Activated CD4-positive, alpha-beta T cell treated with anti-CD3 and anti-CD28 coated beads, Interleukin-2, amount 50 U/mL, for 1 hour (primary cell): ENCODE results near the gene ANKRD13B.

Experiments used
- DNase-seq: peaks from one replicate; pipeline ENCODE4 v3.0.0-alpha.2; 2020

The ANKRD13B gene

GRCh38 chr17:29583324-29584248 lies 9.3 kb upstream of the ANKRD13B start:
- DNase-seq: no peak

DNA sequence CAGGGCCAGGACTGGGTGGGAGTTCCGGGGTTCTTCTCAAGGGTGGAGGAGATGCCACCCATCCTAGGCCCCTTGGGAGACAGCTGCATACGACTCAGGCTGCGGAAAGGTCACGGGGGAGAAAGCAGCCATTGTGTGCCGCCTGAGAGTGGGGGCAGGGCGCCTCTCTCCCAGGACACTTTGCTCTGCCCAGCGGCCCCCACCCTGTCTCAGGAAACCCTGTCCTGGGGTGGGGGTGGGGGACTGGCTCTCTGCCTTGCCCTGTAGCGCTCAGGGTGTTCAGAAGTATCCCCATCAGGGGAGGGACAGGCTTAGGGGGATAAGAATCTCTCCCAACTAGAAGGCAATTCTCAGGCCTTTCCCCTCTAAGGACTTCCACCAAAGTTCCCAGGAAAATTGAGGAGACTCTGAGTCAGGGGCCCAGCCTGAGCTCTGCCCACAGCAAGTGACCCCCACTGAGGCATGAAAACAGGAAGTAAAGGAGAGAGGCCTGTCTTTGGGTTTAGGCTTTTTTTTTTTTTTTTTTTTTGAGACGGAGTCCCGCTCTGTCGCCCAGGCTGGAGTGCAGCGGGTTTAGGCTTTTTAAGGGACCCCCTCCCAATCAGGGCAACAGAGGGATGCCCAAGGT lies 8.4 kb upstream of the ANKRD13B start:
- DNase-seq: no peak

DNA sequence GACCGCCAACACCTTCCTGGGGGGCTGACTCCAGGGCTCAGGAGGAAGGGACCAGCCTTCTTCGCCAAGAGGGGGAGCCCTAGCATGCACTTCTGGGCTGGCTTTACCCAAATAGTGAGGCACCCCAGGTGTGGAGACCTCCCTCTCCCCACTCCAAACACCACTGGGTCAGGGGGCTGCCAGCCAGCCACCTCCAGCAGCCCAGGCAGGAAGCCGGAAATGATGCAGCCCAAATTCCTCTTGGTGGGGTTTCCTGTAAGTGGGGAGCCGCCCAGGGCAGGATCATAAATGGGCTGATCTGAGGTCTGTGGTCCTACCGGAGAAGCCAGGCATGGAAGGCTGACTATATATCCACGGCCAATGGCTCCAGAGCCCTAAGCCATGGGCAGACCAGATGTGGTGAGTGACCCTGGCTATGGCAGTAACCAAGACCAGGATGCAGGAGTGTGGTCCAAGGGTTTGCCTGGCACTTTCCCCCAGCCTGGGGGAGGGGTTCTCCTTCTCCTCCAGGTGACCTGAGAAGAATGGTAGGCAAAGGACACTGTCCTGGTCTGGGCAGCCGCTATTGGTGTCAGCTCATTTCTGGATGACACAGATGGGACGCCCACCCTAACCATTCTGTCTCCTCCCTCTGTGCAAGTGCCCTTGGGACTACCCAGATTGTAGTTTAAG lies 7.7 kb upstream of the ANKRD13B start:
- no peak for DNase-seq

- no peak for DNase-seq
Measured at GRCh38 chr17:29586676-29587469, 6.1 kb upstream of the ANKRD13B start.

- no peak for DNase-seq
Measured at GRCh38 chr17:29587591-29587990, 5.3 kb upstream of the ANKRD13B start.

DNA sequence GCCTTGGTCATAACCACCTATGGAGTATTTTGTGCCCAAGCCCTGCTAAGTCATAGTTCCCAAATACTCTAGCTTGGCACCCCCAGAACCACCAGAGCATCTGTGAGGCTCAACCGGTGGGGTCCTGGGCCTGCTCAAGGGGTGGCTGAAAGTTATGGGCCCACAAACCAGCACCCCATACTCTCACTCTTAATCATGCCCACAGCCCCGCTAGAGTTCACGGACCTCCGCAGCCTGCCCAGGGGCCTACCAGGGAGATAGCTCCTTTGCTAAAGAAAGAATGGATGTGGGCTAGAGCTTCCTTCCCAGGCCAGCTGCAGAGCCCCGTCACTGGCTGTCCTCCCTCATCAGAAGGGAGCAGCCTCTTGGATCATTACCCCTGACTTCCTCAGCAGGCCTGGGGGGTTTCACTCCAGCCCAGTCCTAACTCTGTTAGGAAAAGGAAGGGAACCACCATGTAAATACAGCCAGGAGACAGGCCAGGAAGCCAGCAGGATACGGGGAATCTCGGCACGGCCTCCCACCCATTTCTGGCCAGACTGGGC lies 4.8 kb upstream of the ANKRD13B start:
- no peak for DNase-seq

GRCh38 chr17:29588562-29589411 lies 4.1 kb upstream of the ANKRD13B start:
- no peak for DNase-seq

DNA sequence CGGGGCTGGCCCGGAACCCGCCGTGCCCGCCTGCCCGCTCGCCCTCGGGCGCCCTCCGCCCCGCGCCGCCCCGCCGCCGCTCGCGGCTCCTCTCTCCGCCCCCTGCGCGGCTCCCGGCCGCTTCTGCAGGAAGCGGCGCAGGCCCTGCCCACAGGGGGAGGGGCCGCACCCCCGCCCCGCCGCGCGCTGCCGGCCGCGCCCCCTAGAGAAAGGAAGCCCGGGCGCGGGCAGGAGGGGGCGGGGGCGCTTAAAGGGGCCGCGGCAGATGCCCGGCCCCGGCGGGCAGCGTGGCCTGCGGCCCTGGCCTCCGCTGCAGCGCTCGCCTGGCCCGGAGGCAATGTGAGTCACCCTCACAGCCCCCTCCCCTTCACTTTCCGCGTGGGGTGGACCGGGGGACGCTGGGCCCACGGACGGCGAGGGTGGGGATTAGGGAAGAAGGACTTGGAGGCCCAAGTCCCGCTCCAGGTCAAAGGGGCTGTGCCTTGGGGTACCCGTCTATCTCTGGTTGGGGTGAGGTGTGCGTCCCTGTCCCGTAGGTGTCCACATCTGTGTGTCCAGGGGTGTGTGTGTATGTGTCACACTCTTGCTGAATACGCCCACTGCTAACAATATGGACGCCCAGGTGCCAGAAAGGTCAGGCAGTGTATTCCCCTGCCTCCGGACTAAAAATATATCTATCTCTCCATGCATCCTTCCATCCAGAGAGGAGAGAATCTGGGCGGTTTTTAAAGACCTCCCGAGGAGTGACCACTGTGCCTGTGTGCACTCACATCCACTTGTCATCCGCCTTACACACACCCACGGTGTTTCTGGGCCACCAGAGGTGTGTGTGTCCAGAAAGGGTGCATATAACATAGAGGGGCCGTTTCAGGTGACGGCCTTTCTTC lies 3.2 kb upstream of the ANKRD13B start, which contains the start of gene GIT1:
GIT1 (minus strand) TSS at position 125 of the 887 bp plus-strand sequence. CDS start 270 bp downstream, outside the sequence.
- peak; percentile 76 for DNase-seq

- no peak for DNase-seq
Measured at GRCh38 chr17:29590411-29591145, 2.4 kb upstream of the ANKRD13B start.

DNA sequence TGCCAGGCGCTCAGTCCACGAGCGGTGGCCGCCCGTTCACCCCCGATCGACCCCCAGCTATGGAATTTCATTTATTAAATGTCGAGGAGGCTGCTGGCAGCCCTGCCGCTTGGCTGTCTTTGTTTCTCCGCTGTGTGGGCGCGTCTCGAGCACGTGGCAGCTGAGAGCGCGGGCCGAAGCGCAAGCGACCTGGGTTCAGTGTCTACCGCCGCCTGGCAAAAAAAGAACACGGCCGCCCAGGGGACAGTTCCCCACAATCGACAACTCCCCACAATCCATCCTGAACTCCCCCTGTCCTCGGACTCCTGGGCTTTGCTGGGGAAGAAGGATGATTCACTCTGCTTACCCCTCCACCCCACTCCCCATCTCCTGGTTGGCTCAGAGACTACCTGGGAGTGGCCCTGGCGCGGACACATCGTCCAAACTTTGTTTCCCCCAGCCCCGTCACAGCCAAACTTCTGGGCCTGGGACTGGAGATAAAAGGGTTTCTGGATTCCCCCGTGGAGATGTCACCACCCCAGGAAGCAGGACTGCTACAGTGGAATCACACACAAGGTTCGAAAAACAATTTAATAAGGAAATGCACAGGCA lies 1.7 kb upstream of the ANKRD13B start:
- no peak for DNase-seq

- DNase-seq: peak; percentile 74
Measured at GRCh38 chr17:29591737-29592608, 959 bp upstream of the ANKRD13B start.

DNA sequence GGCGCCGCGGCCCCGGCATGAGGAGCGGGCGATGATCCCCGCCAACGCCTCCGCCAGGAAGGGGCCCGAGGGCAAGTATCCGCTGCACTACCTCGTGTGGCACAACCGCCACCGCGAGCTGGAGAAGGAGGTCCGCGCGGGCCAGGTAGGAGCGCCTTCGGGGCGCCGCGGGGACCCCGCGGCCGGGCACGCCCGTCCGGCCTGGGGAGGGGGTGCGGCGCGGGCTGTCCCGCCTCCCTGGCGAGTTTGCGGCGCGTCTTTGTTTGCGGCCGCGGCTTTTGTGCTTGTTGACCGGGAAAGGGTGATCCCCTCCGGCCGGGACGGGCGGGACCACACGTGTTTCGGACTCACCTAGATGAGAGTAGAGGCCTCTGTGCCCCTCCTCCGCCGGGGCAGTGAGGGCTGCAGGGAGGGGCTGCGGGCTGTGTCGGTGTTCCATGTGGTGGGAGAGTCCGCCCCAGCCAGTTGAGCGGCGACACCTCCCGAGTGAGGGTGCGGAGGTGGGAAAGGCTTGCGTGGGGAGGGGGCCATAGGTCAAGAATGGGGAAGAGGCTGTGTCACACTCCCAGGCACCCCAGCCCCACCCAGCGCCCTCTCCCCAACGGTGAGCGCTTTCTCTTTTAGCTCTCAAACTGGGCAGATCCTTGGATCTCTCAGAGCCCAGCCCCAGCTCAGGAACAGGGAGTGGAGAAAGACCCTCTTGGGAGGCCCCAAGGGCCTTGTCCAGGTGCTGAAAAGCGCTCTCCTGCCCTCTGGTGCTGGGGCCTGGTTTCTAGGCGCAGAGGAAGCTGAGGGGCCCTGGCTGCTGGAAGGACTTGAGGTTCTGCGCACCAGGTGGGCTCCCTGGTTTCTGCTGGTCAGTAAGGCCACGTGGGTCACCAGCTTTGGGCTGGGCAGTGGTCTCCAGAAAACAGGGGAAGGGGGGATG lies 923 bp downstream of the ANKRD13B start:
- no peak for DNase-seq

DNA sequence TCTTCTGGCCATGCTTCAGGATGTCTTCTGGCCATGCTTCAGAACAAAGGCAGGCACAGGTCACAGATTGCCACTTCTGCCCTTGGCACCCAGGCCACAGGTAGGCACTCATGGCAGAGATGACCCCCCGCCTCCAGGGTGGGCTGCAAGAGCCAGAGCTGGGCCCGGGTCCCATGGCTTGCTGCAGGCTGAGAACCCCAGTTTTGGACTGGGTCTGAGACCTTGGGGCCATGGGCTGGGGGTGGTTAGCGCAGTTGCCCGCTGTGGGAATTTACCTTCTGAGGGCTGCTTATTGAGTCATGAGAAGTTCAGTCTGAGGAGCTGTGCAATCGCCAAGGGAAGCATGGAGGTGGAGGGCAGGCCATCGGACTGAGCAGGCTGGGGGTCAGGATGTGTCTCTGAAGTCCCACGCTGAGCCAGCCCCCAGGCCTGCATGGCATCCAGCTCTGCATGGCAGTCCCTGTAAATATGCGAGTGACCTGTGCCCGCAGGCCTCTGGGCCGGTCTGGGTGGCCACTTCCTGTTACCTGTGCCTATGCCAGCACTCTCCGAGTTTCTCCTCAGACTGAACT lies 1.7 kb downstream of the ANKRD13B start:
- DNase-seq: no peak

GRCh38 chr17:29595107-29595942 lies 2.4 kb downstream of the ANKRD13B start:
- DNase-seq: no peak

DNA sequence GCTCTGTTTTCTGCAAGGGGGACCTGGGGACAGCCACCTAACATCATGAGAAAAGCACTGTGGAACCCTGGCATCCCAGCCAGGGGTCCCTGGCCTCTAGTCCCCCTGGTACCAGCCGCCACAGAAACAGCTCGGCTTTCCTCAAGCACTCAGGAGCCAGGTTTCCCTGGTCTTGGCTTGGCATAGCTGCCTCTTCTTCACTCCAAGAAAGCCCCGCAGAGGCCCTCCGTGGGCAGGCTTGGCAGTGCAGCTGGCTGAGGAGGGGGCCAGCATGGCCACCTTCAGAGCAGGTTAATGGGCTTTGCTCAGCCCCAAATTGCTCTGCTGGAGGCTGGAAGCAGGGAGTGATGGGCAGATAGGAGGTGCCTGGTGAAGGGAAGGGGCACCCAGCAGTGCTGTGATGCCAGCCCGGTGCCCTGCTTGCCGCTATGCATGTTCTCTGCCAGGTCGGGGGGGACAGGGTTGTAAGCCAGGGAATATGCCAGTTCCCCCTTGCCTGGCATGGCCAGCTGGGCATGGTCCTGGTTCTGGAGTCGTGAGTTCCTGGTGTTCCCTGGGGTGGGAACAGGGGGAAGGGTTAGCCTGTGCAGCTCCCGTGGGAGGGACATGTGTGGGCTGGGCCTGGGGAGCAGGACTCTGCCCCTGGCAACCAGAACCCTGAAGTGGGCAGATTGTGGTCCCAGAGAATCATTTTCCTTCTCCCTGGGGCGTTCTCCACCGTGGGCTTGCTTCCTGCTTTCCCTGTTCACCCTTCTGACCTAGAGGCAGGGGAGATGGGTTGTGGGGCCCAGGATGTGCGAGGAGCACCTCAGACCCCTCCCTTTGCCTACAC lies 3.2 kb downstream of the ANKRD13B start:
- no peak for DNase-seq
